ENCODE results near the gene SNAP91. TPM values are rescaled to one million over a fixed set of nuclear protein-coding genes. Genes with fewer than 3 reads are reported as not detected.
"Not testable (repeated sequence)": the region's sequence is repeated elsewhere in the genome, so short reads cannot be mapped to it uniquely, and the experiment has no call there.

The SNAP91 gene, protein sequence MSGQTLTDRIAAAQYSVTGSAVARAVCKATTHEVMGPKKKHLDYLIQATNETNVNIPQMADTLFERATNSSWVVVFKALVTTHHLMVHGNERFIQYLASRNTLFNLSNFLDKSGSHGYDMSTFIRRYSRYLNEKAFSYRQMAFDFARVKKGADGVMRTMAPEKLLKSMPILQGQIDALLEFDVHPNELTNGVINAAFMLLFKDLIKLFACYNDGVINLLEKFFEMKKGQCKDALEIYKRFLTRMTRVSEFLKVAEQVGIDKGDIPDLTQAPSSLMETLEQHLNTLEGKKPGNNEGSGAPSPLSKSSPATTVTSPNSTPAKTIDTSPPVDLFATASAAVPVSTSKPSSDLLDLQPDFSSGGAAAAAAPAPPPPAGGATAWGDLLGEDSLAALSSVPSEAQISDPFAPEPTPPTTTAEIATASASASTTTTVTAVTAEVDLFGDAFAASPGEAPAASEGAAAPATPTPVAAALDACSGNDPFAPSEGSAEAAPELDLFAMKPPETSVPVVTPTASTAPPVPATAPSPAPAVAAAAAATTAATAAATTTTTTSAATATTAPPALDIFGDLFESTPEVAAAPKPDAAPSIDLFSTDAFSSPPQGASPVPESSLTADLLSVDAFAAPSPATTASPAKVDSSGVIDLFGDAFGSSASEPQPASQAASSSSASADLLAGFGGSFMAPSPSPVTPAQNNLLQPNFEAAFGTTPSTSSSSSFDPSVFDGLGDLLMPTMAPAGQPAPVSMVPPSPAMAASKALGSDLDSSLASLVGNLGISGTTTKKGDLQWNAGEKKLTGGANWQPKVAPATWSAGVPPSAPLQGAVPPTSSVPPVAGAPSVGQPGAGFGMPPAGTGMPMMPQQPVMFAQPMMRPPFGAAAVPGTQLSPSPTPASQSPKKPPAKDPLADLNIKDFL
- total RNA-seq: not detected

DNA sequence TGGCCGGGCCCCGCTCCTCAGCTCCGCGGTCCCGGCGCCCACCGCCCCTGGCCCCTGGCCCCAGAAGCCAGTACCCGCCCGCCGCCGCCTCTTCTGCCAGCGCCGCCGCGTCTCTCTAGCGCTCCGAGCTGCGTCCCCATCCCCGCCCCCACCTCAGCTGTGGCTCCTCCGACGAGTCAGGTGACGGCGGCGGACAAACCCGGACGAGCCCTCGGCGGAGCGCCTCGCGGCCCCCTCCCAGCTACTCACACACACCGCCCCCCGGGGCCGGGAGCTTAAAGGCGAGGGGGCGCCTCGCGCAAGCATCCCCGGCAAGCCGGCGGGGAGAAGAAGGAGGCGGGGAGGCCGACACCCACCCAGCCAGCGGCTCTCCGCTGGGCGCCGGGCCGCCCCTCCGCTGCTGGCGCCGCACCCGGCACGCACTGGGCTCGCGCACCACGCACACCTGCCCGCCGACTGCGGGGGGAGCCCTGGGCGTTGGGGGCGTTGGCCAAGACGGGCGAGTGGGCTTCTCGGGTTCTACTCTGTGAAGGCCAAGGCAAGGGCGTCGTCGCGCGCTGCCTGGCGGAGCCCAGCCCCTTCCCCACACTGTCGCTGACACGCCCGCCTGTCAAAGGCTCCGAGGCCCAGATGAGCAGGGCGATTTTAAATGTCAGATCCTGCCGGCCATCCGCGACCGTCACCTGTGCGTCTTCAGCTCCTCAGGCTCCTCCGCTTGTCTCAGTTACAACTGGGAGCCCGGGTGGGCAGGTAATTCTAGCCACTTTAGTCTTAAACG lies at the start of gene SNAP91:
Gene SNAP91, minus strand, starts transcription at position 132 of the 778 bp plus-strand sequence. CDS start 1,174 bp downstream, outside the sequence.
- H3K4me1 ChIP-seq (ENCODE audit: insufficient read depth, low read length): no peaks in the 10 kb centered on the region
- peaks cover 57% of the 10 kb centered on the region for H3K27me3 ChIP-seq (ENCODE audit: insufficient read depth, low read length)
- no peak within 1 kb of the TSS for H3K4me3 ChIP-seq (ENCODE audit: low read length)
- no peaks in the 10 kb centered on the region for H3K9me3 ChIP-seq (ENCODE audit: low read depth, low read length)

DNA sequence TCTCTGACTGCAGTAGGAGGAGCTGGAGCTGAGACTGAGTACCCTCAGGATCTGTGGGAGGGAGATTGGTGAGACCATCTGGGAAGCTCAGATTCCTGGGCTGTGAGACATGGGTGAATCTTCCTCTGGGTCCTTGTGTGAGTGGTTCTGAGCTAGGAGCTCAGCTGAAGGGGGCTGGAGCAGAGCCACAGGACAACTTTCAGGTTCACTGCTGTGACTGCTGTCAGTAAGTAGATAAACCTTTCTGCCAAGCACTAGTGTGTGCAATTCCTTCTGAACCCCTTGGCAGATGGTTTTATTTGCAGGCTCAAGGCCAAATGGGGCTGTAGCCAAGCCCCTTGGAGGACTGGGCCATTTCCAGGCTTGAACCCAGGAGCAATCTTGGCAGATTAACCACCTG lies 49.6 kb upstream of the SNAP91 start:
- no peaks in the 10 kb centered on the region for H3K27me3 ChIP-seq (ENCODE audit: insufficient read depth, low read length)
- no peak overlapping the region for H3K4me3 ChIP-seq (ENCODE audit: low read length)
- peaks cover 23% of the 10 kb centered on the region for H3K9me3 ChIP-seq (ENCODE audit: low read depth, low read length)
- H3K4me1 ChIP-seq (ENCODE audit: insufficient read depth, low read length): no peaks in the 10 kb centered on the region

DNA sequence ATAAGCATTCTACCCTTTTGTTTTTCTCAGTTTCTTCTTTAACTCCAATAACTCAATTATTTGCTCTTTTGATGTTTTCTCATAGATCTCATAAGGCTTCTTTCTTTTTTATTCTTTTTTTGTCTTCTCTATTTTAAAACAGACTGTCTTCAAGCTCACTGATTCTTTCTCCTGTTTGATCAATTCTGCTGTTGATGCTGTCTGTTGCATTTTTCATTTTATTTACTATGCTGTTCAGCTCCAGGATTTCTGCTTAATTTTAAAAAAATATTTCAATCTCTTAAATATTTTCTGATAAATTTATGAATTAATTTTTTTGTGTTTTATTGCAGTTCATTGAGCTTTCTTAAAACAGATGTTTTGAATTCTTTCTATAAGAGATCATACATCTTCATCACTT lies 48.1 kb upstream of the SNAP91 start:
- Histone ChIP-seq H3K4me3 (ENCODE audit: low read length) (no peak overlapping the region), H3K27me3 (ENCODE audit: insufficient read depth, low read length) (no peaks in the 10 kb centered on the region), H3K4me1 (ENCODE audit: insufficient read depth, low read length) (no peaks in the 10 kb centered on the region), H3K9me3 (ENCODE audit: low read depth, low read length) (peaks cover 28% of the 10 kb centered on the region)

DNA sequence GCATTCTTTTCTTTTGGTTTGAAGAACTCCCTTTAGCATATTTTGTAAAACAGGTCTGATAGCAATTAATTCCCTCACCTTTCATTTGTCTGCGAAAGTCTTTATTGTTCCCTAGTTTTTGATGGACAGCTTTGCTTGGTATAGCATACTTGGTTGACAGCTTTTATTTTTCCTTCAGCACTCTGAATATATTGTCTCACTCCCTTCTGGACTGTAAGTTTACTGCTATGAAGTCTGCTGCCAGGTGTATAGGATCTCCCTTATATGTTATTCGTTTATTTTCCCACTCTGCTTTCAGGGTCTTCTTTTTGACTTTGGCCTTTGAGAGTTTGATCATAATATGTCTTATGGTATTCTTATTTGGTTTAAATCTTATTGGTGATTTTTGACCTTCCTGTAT lies 47.7 kb upstream of the SNAP91 start:
- H3K4me3 ChIP-seq (ENCODE audit: low read length): no peak overlapping the region
- H3K4me1 ChIP-seq (ENCODE audit: insufficient read depth, low read length): no peaks in the 10 kb centered on the region
- H3K27me3 ChIP-seq (ENCODE audit: insufficient read depth, low read length): no peaks in the 10 kb centered on the region
- peaks cover 28% of the 10 kb centered on the region for H3K9me3 ChIP-seq (ENCODE audit: low read depth, low read length)

DNA sequence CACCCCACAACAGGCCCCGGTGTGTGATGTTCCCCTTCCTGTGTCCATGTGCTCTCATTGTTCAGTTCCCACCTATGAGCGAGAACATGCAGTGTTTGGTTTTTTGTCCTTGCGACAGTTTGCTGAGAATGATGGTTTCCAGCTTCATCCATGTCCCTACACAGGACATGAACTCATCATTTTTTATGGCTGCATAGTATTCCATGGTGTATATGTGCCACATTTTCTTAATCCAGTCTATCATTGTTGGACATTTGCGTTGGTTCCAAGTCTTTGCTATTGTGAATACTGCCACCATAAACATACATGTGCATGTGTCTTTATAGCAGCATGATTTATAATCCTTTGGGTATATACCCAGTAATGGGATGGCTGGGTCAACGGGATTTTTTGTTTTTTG lies 43.5 kb upstream of the SNAP91 start:
- H3K9me3 ChIP-seq (ENCODE audit: low read depth, low read length): peaks cover 28% of the 10 kb centered on the region
- not testable (repeated sequence) for H3K27me3 ChIP-seq (ENCODE audit: insufficient read depth, low read length); H3K4me1 ChIP-seq (ENCODE audit: insufficient read depth, low read length); H3K4me3 ChIP-seq (ENCODE audit: low read length)

DNA sequence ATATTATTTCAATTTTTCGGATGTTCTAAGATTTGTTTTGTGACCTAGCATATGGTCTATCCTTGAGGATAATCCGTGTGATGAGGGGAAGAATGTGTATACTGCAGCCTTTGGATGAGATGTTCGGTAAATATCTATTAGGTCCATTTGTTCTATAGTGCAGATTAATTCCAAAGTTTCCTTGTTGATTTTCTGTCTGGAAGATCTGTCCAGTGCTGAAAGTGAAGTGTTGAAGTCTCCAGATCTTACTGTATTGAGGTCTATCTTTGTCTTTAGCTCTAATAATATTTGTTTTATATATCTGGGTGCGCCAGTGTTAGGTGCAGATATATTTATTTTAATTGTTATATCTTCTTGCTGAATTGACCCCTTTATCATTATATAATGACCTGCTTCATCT lies 32.2 kb upstream of the SNAP91 start:
- H3K4me3 ChIP-seq (ENCODE audit: low read length): no peak overlapping the region
- no peaks in the 10 kb centered on the region for H3K4me1 ChIP-seq (ENCODE audit: insufficient read depth, low read length)
- no peaks in the 10 kb centered on the region for H3K27me3 ChIP-seq (ENCODE audit: insufficient read depth, low read length)
- H3K9me3 ChIP-seq (ENCODE audit: low read depth, low read length): no peaks in the 10 kb centered on the region

DNA sequence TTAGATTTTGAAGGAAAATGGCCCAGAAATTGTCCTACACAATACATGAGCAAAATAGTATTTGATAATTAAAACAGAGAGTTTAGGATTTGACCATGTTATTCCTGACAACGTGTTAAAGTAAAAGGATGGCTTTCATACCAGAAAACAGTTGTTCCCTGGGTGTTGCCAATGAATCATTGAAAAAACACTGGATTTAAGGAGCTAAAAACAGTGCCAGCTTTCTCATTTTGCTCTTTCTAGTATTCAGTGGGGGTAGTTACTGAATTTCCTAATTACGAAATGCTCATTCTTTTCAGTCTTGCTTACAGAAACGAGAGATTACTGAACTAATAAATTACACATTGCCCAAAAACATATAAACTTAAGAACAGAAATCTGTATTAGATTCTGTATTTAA lies 26.6 kb upstream of the SNAP91 start:
- Histone ChIP-seq H3K4me3 (ENCODE audit: low read length) (no peak overlapping the region), H3K9me3 (ENCODE audit: low read depth, low read length) (no peaks in the 10 kb centered on the region), H3K4me1 (ENCODE audit: insufficient read depth, low read length) (no peaks in the 10 kb centered on the region), H3K27me3 (ENCODE audit: insufficient read depth, low read length) (no peaks in the 10 kb centered on the region)

DNA sequence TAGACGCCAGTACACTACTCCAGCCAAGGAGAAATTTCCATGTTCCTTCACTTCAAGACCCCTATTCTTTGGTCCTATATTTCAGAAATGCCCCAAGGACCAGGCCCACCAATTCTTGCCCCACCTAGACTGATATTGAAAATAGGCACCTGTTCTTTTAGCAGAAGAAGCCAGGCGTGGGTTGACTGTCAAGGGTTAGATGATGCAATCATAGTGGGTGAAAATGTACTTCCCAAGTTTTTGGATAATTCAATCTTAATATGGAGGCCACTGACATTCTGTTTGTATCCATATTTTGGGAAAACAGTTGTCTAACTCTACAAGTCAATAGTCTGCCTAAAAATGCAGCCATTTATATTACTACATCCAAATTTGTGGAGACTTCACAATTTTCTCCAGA lies 21.0 kb upstream of the SNAP91 start:
- Histone ChIP-seq H3K27me3 (ENCODE audit: insufficient read depth, low read length) (no peaks in the 10 kb centered on the region), H3K4me3 (ENCODE audit: low read length) (no peak overlapping the region), H3K4me1 (ENCODE audit: insufficient read depth, low read length) (no peaks in the 10 kb centered on the region), H3K9me3 (ENCODE audit: low read depth, low read length) (no peaks in the 10 kb centered on the region)

DNA sequence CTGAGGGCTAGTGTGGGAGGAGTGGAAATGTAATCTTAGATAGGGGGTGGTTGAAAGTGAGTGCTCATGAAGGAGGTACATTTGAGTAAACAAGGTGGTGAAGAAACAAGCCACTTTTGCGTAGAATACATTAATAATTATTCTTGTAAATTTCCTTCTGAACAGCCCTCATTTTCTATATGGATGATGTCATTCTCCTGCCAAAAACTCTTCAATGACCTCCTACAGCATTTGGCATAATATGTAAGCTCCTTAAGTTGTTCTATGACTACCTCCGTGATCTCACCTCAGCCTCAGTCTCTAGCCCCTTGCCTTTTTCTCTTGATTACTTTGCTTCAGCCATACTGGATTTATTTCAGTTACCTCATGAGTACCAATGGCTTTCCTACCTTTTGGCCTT lies 14.0 kb upstream of the SNAP91 start:
- H3K4me1 ChIP-seq (ENCODE audit: insufficient read depth, low read length): no peaks in the 10 kb centered on the region
- no peaks in the 10 kb centered on the region for H3K27me3 ChIP-seq (ENCODE audit: insufficient read depth, low read length)
- H3K9me3 ChIP-seq (ENCODE audit: low read depth, low read length): no peaks in the 10 kb centered on the region
- H3K4me3 ChIP-seq (ENCODE audit: low read length): no peak overlapping the region

DNA sequence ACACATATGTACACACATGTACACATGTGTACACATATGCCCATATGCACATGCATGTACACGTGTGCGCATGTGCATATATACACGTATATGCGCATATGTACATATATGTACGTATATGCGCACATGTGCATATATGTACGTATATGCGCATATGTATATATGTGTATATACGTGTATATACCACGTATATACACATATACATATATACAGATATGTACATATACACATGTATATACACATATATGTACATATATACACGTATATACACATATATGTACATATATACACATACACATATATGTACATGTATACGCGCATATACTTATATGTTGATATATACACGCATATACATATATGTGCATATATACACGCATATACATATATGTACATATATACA lies 8.9 kb upstream of the SNAP91 start:
- H3K9me3 ChIP-seq (ENCODE audit: low read depth, low read length): no peaks in the 10 kb centered on the region
- no peaks in the 10 kb centered on the region for H3K4me1 ChIP-seq (ENCODE audit: insufficient read depth, low read length)

DNA sequence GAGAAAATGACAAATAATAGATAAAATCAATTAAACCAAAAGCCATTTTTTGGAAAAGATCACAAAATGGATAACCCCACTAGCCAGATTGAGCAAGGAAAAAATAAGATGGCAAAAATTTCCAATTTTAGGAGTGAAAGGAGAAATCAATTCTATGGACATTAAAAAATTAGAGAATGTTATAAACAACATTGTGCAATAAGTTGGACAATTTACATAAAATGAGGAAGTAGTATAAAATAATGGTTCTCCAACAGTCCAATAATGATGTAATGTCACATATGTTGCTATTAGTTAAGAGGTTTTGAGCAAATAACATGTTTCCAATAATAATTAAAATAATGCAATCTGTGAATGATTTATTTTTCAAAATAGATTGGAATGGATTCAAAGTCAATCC lies 3.1 kb upstream of the SNAP91 start:
- Histone ChIP-seq H3K4me3 (ENCODE audit: low read length) (no peak overlapping the region), H3K4me1 (ENCODE audit: insufficient read depth, low read length) (no peaks in the 10 kb centered on the region), H3K27me3 (ENCODE audit: insufficient read depth, low read length) (peaks cover 39% of the 10 kb centered on the region), H3K9me3 (ENCODE audit: low read depth, low read length) (no peaks in the 10 kb centered on the region)

More for the DNA sequence above, 8.9 kb upstream of the SNAP91 start:
- H3K4me3 ChIP-seq (ENCODE audit: low read length): no peak overlapping the region
- no peaks in the 10 kb centered on the region for H3K27me3 ChIP-seq (ENCODE audit: insufficient read depth, low read length)

DNA sequence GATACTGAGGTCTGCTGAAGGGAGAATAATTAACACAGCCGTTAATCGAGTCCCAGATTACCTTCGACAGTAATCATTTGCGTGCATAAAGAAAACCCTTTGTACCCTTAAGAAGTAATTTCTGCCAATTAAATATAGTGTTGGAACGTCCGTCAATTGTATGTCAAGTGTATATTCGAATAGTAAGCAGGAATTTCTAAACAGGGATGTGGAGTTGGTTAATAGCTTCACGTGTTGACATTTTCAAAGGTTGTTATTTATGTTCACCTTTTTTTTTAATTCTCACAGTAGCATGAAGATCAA lies 798 bp upstream of the SNAP91 start:
- no peak overlapping the region for H3K4me3 ChIP-seq (ENCODE audit: low read length)
- H3K4me1 ChIP-seq (ENCODE audit: insufficient read depth, low read length): no peaks in the 10 kb centered on the region
- H3K27me3 ChIP-seq (ENCODE audit: insufficient read depth, low read length): peaks cover 57% of the 10 kb centered on the region
- no peaks in the 10 kb centered on the region for H3K9me3 ChIP-seq (ENCODE audit: low read depth, low read length)

DNA sequence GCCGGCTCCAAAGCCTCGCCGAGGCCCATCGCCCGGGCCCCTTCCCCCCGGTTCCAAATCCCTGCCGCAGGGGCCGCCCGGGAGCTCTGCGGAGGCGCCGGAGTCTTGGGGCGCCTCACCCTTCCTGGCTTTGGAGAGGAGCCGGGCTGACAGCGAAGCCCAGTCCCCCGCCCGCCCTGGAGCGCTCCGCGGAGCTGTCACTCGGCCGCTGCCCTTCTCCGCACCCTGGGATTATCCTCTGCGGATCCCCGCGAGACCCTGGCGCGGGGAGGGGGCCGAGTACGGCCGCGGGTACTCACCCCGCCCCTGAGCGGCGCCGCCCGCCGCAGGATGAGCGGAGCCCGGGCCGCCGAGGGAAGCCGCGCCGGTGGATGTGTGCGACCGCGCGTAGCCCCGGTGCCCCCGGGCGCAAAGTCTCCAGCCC lies 343 bp downstream of the SNAP91 start:
- Histone ChIP-seq H3K4me3 (ENCODE audit: low read length) (no peak overlapping the region), H3K4me1 (ENCODE audit: insufficient read depth, low read length) (no peaks in the 10 kb centered on the region), H3K9me3 (ENCODE audit: low read depth, low read length) (no peaks in the 10 kb centered on the region), H3K27me3 (ENCODE audit: insufficient read depth, low read length) (peaks cover 57% of the 10 kb centered on the region)

DNA sequence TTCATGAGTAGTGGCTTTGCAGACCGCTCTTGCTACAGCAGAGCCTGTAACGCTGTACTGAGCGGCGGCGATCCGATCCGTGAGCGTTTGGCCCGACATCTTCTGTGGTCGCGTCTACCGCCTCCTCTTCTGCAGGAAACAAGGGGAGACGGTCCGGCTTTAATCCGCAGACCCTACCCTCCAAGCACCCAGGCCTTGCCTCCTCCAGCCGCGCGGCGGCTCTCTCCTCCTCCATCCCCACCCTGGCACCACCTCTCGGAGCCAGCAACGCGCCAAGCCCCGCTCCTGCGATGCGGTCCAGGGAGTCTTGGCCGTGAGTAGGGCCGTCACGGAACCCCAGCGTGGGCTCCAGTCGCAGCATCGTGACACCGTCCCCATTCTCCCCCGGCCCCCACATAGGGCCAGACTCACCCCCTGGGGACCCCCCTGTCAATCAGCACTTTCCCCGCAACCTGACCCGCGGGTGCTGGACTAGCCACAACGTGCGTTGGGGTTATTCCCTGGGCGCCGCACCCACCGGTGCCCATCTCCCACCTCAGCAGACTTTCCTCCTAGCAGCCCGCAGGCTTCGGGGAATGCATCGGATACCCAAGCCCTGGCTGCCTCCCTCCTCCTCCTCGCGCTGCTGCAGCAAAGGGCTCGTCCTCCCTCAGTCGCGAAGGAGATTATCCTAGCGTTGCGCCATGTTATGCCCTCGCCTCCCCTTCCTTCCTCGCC lies 914 bp downstream of the SNAP91 start:
- H3K4me1 ChIP-seq (ENCODE audit: insufficient read depth, low read length): no peaks in the 10 kb centered on the region
- H3K9me3 ChIP-seq (ENCODE audit: low read depth, low read length): no peaks in the 10 kb centered on the region
- H3K4me3 ChIP-seq (ENCODE audit: low read length): no peak overlapping the region
- peaks cover 57% of the 10 kb centered on the region for H3K27me3 ChIP-seq (ENCODE audit: insufficient read depth, low read length)

Data from mononuclear cell (primary cell).